ENCODE measurements around the gene FAM120B.
"Not testable (repeated sequence)": the region's sequence is repeated elsewhere in the genome, so short reads cannot be mapped to it uniquely, and the experiment has no call there.

Gene FAM120B

DNA sequence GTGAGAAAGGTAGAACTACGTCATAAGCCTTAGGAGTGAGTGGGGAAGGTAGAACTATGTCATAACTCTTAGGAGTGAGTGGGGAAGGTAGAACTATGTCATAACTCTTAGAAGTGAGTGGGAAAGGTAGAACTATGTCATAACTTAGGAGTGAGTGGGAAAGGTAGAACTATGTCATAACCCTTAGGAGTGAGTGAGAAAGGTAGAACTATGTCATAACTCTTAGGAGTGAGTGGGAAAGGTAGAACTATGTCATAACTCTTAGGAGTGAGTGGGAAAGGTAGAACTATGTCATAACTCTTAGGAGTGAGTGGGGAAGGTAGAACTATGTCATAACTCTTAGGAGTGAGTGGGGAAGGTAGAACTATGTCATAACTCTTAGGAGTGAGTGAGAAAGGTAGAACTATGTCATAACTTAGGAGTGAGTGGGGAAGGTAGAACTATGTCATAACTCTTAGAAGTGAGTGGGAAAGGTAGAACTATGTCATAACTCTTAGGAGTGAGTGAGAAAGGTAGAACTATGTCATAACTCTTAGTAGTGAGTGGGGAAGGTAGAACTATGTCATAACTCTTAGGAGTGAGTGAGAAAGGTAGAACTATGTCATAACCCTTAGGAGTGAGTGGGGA, 92.3 kb downstream of the FAM120B start:
- DNase-seq = not testable (repeated sequence)

DNA sequence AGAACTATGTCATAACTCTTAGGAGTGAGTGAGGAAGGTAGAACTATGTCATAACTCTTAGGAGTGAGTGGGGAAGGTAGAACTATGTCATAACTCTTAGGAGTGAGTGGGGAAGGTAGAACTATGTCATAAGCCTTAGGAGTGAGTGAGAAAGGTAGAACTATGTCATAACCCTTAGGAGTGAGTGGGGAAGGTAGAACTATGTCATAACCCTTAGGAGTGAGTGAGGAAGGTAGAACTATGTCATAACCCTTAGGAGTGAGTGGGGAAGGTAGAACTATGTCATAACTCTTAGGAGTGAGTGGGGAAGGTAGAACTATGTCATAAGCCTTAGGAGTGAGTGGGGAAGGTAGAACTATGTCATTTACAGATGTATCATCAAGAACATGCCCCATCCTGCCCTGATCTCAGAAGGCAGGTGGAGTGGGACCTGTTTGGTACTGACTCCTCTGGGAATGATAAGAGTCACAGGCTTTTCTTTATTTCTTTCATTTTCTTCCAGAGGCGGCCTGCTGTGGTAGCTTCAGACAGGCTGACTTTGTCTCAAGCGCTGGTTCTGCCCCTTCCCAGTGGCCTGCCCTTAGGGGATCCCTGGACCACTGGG, 93.5 kb downstream of the FAM120B start:
- DNase-seq = not testable (repeated sequence)

GRCh38 chr6:170402318-170403040, 95.9 kb downstream of the FAM120B start:
- DNase-seq = no peak

- DNase-seq = no peak
Measured at GRCh38 chr6:170403451-170403850, 96.9 kb downstream of the FAM120B start.

- DNase-seq = no peak
Measured at GRCh38 chr6:170404036-170404435, 97.5 kb downstream of the FAM120B start.

DNA sequence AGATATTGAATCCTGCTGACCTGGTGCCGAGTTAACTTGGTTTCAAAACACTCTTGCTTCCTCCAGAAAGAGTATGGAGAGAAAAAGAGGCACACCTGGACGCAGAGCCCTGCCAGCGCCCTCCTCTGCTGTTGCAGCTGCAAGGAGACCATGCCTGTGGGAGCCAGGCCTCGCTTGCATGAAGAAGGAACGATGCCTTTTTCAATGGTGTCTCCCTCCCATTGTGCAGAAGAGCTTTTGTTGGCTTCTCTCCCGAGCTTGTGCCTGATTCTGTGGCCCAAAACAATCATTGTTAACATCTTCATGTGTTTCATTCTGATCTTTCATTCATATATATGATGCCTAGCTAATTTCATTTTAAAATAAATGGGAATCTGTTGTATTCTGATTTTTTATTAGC, 98.1 kb downstream of the FAM120B start:
- DNase-seq = no peak

DNA sequence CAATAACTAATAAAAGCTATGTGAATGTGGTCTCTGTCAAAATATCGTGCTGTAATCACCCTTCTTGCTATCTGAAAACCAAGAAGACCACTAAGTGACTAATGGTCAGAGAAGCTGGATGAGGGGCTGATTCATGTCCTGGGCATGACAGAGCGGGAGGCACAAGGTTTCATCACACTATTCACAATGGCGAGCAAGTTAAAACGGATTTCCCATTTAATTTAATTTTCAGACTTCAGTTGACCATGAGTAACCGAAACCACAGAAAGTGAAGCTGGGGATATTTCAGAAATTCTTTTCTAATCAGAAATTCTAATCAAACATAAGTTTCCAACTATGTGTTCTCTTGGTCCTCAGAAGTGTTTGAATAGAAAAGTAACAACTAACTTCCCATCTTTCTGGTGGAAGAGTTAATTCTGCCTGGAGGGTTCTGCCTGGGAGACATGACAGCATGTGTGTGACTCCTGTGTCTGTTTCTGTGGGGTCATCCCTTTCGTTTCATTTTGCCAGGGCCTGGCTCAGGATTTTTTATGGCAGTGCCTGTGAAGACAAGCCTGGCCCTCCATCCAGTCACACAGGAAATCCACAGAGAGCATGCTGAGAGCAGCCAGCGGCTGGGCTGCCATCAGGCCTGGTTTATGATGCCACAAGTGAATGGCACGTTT, 98.9 kb downstream of the FAM120B start:
- DNase-seq = no peak

GRCh38 chr6:170407200-170407599, 100.6 kb downstream of the FAM120B start:
- no peak for DNase-seq

DNA sequence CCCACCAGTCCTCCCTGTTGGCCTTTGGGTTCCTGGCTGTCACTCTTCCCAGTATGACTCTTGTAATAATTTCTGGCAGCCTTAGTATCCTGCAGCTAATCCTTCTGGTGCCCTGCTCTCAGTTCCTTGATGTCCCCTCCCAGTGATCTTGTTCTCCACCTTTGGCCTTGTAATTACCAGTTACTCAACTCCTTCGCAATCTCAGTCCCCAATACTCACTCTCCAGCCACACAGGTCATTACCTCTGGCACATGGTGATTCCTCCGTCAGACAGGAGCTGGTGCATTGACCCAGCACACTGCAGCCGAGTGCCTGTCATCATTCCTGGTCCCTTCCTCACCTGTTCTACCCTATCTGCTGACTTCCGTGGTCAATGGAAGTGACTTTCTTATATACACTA, 101.4 kb downstream of the FAM120B start:
- no peak for DNase-seq

GRCh38 chr6:170409746-170410145, 103.2 kb downstream of the FAM120B start:
- DNase-seq = not testable (repeated sequence)

- DNase-seq = no peak
Measured at GRCh38 chr6:170410241-170410640, 103.7 kb downstream of the FAM120B start.

- DNase-seq = no peak
Measured at GRCh38 chr6:170415318-170415717, 108.8 kb downstream of the FAM120B start.

DNA sequence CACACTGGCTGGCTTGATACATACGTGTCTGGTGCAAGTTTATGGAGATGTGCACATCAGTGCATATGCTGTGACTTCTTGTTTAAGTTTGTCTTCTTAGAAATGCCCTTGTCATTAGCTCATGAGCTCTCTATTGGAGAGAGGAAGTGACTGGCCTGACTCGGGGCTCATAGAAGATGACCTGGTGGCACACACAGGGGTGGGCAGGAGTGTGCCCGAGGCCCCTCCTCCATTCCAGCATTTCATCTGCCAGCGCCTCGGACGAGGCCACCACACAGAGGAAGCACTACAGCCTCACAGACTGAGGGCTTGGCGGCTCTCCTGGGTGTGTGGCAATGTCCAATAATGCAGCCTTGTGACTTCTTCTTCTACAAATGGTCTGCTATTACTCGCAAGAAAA, 109.7 kb downstream of the FAM120B start:
- no peak for DNase-seq

GRCh38 chr6:170416959-170417606, 110.5 kb downstream of the FAM120B start:
- no peak for DNase-seq

DNA sequence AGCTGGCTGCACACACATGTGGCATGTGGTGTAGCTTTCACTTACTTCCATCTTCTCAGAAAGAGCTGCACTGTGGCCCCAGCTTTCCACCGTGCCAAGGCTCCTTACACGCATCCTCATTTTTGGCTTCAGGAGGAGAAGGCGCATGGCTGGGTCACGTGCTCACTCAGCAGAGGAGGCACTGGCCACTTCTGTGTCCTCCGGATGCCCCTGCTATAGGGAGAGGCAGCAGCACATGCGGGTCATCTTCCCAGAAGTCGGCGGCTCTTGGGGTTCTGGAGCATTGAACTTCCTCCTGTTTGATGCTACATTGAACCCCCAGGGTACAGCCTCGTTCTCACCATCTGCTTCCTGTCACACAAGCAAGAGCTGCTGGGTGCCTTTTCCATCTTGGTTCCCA, 111.3 kb downstream of the FAM120B start:
- no peak for DNase-seq

- no peak for DNase-seq
Measured at GRCh38 chr6:170420283-170420682, 113.7 kb downstream of the FAM120B start.

DNA sequence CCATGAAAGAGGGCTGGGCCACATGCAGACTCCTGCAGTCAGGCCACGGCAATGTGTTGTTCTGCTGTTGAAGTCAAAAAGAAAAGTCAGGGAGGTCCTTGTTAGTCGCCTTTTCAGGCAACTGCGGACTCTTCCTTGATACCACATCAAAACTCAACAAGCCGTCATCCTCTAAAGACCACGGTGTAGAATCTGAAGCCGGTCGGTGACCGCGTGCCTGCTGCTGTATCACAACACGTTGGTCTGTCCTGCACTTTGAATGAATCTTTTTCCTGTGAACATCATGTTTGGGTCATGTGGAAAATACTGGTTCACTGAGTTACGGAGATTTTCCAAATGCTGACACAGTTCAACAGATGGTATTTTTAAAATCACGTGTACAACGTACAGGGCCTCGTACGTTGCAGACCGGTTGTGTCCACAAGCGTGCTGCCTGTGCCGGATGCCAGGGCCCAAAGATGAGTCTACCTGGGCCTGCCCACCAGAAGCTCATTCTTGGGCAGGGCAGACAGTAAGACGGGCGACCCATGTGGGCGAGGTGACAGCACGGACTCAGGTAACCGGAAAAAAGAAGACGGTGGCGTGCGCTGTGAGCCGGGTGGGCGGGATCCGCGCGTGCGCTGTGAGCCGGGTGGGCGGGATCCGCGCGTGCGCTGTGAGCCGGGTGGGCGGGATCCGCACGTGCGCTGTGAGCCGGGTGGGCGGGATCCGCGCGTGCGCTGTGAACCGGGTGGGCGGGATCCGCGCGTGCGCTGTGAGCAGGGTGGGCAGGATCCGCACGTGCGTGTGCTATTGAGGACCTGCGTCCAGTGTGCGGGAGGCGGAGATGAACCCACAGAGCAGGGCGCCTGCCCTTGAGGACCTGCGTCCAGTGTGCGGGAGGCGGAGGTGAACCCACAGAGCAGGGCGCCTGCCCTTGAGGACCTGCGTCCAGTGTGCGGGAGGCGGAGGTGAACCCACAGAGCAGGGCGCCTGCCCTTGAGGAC, 114.5 kb downstream of the FAM120B start:
- no peak for DNase-seq

DNA sequence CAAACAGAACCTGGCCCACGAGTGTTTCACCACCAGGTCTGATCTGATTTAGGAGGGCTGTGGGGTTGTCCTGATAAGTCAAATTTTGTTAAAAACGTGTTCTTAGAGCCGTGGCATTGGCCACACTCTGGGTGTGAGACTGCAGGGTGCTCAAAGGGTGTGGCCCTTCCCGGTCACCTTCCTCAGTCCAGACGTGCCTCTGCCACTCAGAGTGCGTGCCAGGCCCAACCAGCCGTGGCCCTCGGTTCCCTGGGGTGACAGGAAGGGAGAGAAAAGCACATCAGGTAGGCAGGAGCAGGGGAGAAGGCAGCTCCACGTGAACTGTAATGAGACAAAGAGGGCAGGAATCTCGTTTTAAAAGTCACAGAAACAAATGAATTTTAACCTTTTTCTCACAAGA, 115.4 kb downstream of the FAM120B start:
- DNase-seq = no peak

- DNase-seq = no peak
Measured at GRCh38 chr6:170423030-170423429, 116.5 kb downstream of the FAM120B start.

- no peak for DNase-seq
Measured at GRCh38 chr6:170423814-170424603, 117.5 kb downstream of the FAM120B start.

GRCh38 chr6:170424604-170425126, 118.1 kb downstream of the FAM120B start:
- no peak for DNase-seq
